ENCODE results near the gene STRN3.
A peak's percentile ranks its signal among the peaks of the same experiment; 100 is the strongest.
"Not testable (repeated sequence)": the region's sequence is repeated elsewhere in the genome, so short reads cannot be mapped to it uniquely, and the experiment has no call there.

STRN3 gene

GRCh38 chr14:31026077-31026449 is at the start of gene STRN3:
Gene STRN3, minus strand, starts transcription at chr14:31026379. Its CDS starts 194 bp downstream, at chr14:31026185.
- H3K36me3 Mint-ChIP-seq (ENCODE audit: low read depth), result peaks cover 16% of the 10 kb centered on the region
- H3K27ac Mint-ChIP-seq, result peak within 1 kb of the TSS; percentile 96
- H3K27me3 Mint-ChIP-seq (ENCODE audit: low read depth), result no peaks in the 10 kb centered on the region
- peaks cover 39% of the 10 kb centered on the region for H3K4me1 Mint-ChIP-seq (ENCODE audit: low read depth)
- H3K9me3 Mint-ChIP-seq, result no peaks in the 10 kb centered on the region
- H3K4me3 Mint-ChIP-seq, result peak within 1 kb of the TSS; percentile 99

- H3K36me3 Mint-ChIP-seq (ENCODE audit: low read depth), result peaks cover 5% of the 10 kb centered on the region
Measured at GRCh38 chr14:31075144-31075543, 49.0 kb upstream of the STRN3 start.

GRCh38 chr14:31071151-31071550 is 45.0 kb upstream of the STRN3 start:
- Mint-ChIP-seq H3K4me1 (ENCODE audit: low read depth) (no peaks in the 10 kb centered on the region), H3K27ac (no peak overlapping the region), H3K9me3 (no peaks in the 10 kb centered on the region), H3K27me3 (ENCODE audit: low read depth) (no peaks in the 10 kb centered on the region), H3K36me3 (ENCODE audit: low read depth) (peaks cover 5% of the 10 kb centered on the region), H3K4me3 (no peak overlapping the region)

More at GRCh38 chr14:31075144-31075543, 49.0 kb upstream of the STRN3 start:
- H3K4me3 Mint-ChIP-seq, result no peak overlapping the region
- no peaks in the 10 kb centered on the region for H3K27me3 Mint-ChIP-seq (ENCODE audit: low read depth)
- no peaks in the 10 kb centered on the region for H3K4me1 Mint-ChIP-seq (ENCODE audit: low read depth)
- H3K27ac Mint-ChIP-seq, result no peak overlapping the region
- H3K9me3 Mint-ChIP-seq, result no peaks in the 10 kb centered on the region

GRCh38 chr14:31070431-31070830 is 44.3 kb upstream of the STRN3 start:
- no peak overlapping the region for H3K27ac Mint-ChIP-seq
- H3K36me3 Mint-ChIP-seq (ENCODE audit: low read depth), result peaks cover 4% of the 10 kb centered on the region
- no peaks in the 10 kb centered on the region for H3K27me3 Mint-ChIP-seq (ENCODE audit: low read depth)
- H3K4me3 Mint-ChIP-seq, result no peak overlapping the region
- no peaks in the 10 kb centered on the region for H3K9me3 Mint-ChIP-seq
- no peaks in the 10 kb centered on the region for H3K4me1 Mint-ChIP-seq (ENCODE audit: low read depth)

- no peaks in the 10 kb centered on the region for H3K36me3 Mint-ChIP-seq (ENCODE audit: low read depth)
- no peak overlapping the region for H3K27ac Mint-ChIP-seq
- no peak overlapping the region for H3K4me3 Mint-ChIP-seq
- H3K9me3 Mint-ChIP-seq, result no peaks in the 10 kb centered on the region
- no peaks in the 10 kb centered on the region for H3K27me3 Mint-ChIP-seq (ENCODE audit: low read depth)
- no peaks in the 10 kb centered on the region for H3K4me1 Mint-ChIP-seq (ENCODE audit: low read depth)
Measured at GRCh38 chr14:31069343-31069742, 43.2 kb upstream of the STRN3 start.

GRCh38 chr14:31068235-31068634 is 42.1 kb upstream of the STRN3 start:
- H3K27ac Mint-ChIP-seq, result no peak overlapping the region
- H3K9me3 Mint-ChIP-seq, result no peaks in the 10 kb centered on the region
- H3K36me3 Mint-ChIP-seq (ENCODE audit: low read depth), result no peaks in the 10 kb centered on the region
- no peak overlapping the region for H3K4me3 Mint-ChIP-seq
- no peaks in the 10 kb centered on the region for H3K4me1 Mint-ChIP-seq (ENCODE audit: low read depth)
- no peaks in the 10 kb centered on the region for H3K27me3 Mint-ChIP-seq (ENCODE audit: low read depth)

- not testable (repeated sequence) for H3K9me3 Mint-ChIP-seq; H3K36me3 Mint-ChIP-seq (ENCODE audit: low read depth); H3K27ac Mint-ChIP-seq; H3K4me3 Mint-ChIP-seq; H3K4me1 Mint-ChIP-seq (ENCODE audit: low read depth); H3K27me3 Mint-ChIP-seq (ENCODE audit: low read depth)
Measured at GRCh38 chr14:31062908-31063307, 36.7 kb upstream of the STRN3 start.

- H3K9me3 Mint-ChIP-seq, result no peaks in the 10 kb centered on the region
- H3K27ac Mint-ChIP-seq, result no peak overlapping the region
- no peak overlapping the region for H3K4me3 Mint-ChIP-seq
- no peaks in the 10 kb centered on the region for H3K27me3 Mint-ChIP-seq (ENCODE audit: low read depth)
- no peaks in the 10 kb centered on the region for H3K36me3 Mint-ChIP-seq (ENCODE audit: low read depth)
- H3K4me1 Mint-ChIP-seq (ENCODE audit: low read depth), result peaks cover 1% of the 10 kb centered on the region
Measured at GRCh38 chr14:31060253-31060875, 34.2 kb upstream of the STRN3 start.

GRCh38 chr14:31059152-31059924 is 33.2 kb upstream of the STRN3 start:
- Mint-ChIP-seq H3K4me1 (ENCODE audit: low read depth) (peaks cover 1% of the 10 kb centered on the region), H3K27ac (no peak overlapping the region)

GRCh38 chr14:31057701-31058364 is 31.7 kb upstream of the STRN3 start:
- Mint-ChIP-seq H3K9me3 (no peaks in the 10 kb centered on the region), H3K27ac (no peak overlapping the region)

More at GRCh38 chr14:31059152-31059924, 33.2 kb upstream of the STRN3 start:
- no peaks in the 10 kb centered on the region for H3K36me3 Mint-ChIP-seq (ENCODE audit: low read depth)
- H3K4me3 Mint-ChIP-seq, result no peak overlapping the region
- H3K9me3 Mint-ChIP-seq, result no peaks in the 10 kb centered on the region
- H3K27me3 Mint-ChIP-seq (ENCODE audit: low read depth), result no peaks in the 10 kb centered on the region

GRCh38 chr14:31057035-31057434 is 30.9 kb upstream of the STRN3 start:
- Mint-ChIP-seq H3K4me1 (ENCODE audit: low read depth) (peaks cover 1% of the 10 kb centered on the region), H3K27me3 (ENCODE audit: low read depth) (no peaks in the 10 kb centered on the region), H3K4me3 (no peak overlapping the region), H3K27ac (no peak overlapping the region), H3K36me3 (ENCODE audit: low read depth) (no peaks in the 10 kb centered on the region), H3K9me3 (no peaks in the 10 kb centered on the region)

More at GRCh38 chr14:31057701-31058364, 31.7 kb upstream of the STRN3 start:
- no peaks in the 10 kb centered on the region for H3K36me3 Mint-ChIP-seq (ENCODE audit: low read depth)
- no peaks in the 10 kb centered on the region for H3K27me3 Mint-ChIP-seq (ENCODE audit: low read depth)
- no peak overlapping the region for H3K4me3 Mint-ChIP-seq
- peaks cover 1% of the 10 kb centered on the region for H3K4me1 Mint-ChIP-seq (ENCODE audit: low read depth)

- not testable (repeated sequence) for H3K36me3 Mint-ChIP-seq (ENCODE audit: low read depth); H3K27me3 Mint-ChIP-seq (ENCODE audit: low read depth); H3K4me3 Mint-ChIP-seq; H3K27ac Mint-ChIP-seq; H3K4me1 Mint-ChIP-seq (ENCODE audit: low read depth); H3K9me3 Mint-ChIP-seq
Measured at GRCh38 chr14:31052905-31053586, 26.9 kb upstream of the STRN3 start.

- H3K4me1 Mint-ChIP-seq (ENCODE audit: low read depth), result peaks cover 3% of the 10 kb centered on the region
- no peaks in the 10 kb centered on the region for H3K27me3 Mint-ChIP-seq (ENCODE audit: low read depth)
- no peaks in the 10 kb centered on the region for H3K36me3 Mint-ChIP-seq (ENCODE audit: low read depth)
- H3K27ac Mint-ChIP-seq, result no peak overlapping the region
- no peaks in the 10 kb centered on the region for H3K9me3 Mint-ChIP-seq
- no peak overlapping the region for H3K4me3 Mint-ChIP-seq
Measured at GRCh38 chr14:31051511-31051910, 25.3 kb upstream of the STRN3 start.

- Mint-ChIP-seq H3K4me1 (ENCODE audit: low read depth) (peaks cover 3% of the 10 kb centered on the region), H3K27ac (no peak overlapping the region), H3K36me3 (ENCODE audit: low read depth) (no peaks in the 10 kb centered on the region), H3K27me3 (ENCODE audit: low read depth) (no peaks in the 10 kb centered on the region), H3K4me3 (no peak overlapping the region), H3K9me3 (no peaks in the 10 kb centered on the region)
Measured at GRCh38 chr14:31051023-31051422, 24.8 kb upstream of the STRN3 start.

Measured in T-helper 1 cell treated with Interleukin-12 subunit alpha and Interleukin-12 subunit beta and Interleukin-4 antibody, amounts not matched to agents 30 μg/mL and 1 μg/mL, for 36 hours (primary cell).